ENCODE results near the gene SCGB1D2.

- TF ChIP-seq POLR2AphosphoS5 (IDR thresholded peaks at IDR 0.05; ENCODE audit: low read depth, low read length) (no peak), POLR2A (IDR thresholded peaks at IDR 0.05; ENCODE audit: low read depth, low read length) (no peak)
These were observed 27.7 kb downstream of the SCGB1D2 start, which contains the start of gene SCGB2A2 for GRCh38 chr11:62269654-62270278.

Data from GM12891 (cell line).